Osteocyte (in vitro differentiated cells): ENCODE results near the gene CIB4. TPM values are rescaled to one million over a fixed set of nuclear protein-coding genes. Genes with fewer than 3 reads are reported as not detected.
A peak's percentile ranks its signal among the peaks of the same experiment; 100 is the strongest.

ENCODE experiments used
- DNase-seq: peaks from one replicate; pipeline ENCODE4 v3.0.0; 2021; ENCODE audit warnings: mixed read lengths; ENCODE audit not compliant: unreplicated experiment; ENCODE audit errors: extremely low spot score
- H3K27ac Mint-ChIP-seq: one replicate; pipeline ENCODE4 v1.8.0; 2021; ENCODE audit warnings: mild to moderate bottlenecking, mixed read lengths; ENCODE audit not compliant: unreplicated experiment
- H3K27me3 Mint-ChIP-seq: one replicate; pipeline ENCODE4 v1.8.0; 2021; ENCODE audit warnings: mixed read lengths; ENCODE audit not compliant: unreplicated experiment
- H3K36me3 Mint-ChIP-seq: one replicate; pipeline ENCODE4 v1.8.0; 2021; ENCODE audit warnings: mixed read lengths; ENCODE audit not compliant: unreplicated experiment
- H3K4me1 Mint-ChIP-seq: one replicate; pipeline ENCODE4 v1.8.0; 2021; ENCODE audit warnings: mixed read lengths; ENCODE audit not compliant: unreplicated experiment
- H3K4me3 Mint-ChIP-seq: one replicate; pipeline ENCODE4 v1.8.0; 2021; ENCODE audit warnings: mild to moderate bottlenecking, moderate library complexity, mixed read lengths; ENCODE audit not compliant: unreplicated experiment
- H3K9me3 Mint-ChIP-seq: one replicate; pipeline ENCODE4 v1.8.0; 2021; ENCODE audit warnings: mixed read lengths; ENCODE audit not compliant: unreplicated experiment
- total RNA-seq: library from RNA; stranded (reverse); gene quantifications from 2 replicates; pipeline ENCODE4 v1.2.1, GENCODE V29; 2021
- TF ChIP-seq, protein P1 (sequence below): fragments of 200-600 bp; sonication (generic); IDR thresholded peaks from 2 replicates; pipeline ENCODE4 v1.5.0; 2021; ENCODE audit warnings: antibody characterized with exemption, mild to moderate bottlenecking, moderate library complexity

Gene CIB4
- total RNA-seq, 1 donor from 2014 or later: not detected

- Mint-ChIP-seq H3K36me3 (no peaks in the 10 kb centered on the region), H3K9me3 (no peaks in the 10 kb centered on the region), H3K4me1 (peaks cover 37% of the 10 kb centered on the region), H3K4me3 (no peak overlapping the region), H3K27me3 (peaks cover 48% of the 10 kb centered on the region), H3K27ac (no peak overlapping the region)
- DNase-seq: peak; percentile 49
- TF ChIP-seq, protein P1, sequence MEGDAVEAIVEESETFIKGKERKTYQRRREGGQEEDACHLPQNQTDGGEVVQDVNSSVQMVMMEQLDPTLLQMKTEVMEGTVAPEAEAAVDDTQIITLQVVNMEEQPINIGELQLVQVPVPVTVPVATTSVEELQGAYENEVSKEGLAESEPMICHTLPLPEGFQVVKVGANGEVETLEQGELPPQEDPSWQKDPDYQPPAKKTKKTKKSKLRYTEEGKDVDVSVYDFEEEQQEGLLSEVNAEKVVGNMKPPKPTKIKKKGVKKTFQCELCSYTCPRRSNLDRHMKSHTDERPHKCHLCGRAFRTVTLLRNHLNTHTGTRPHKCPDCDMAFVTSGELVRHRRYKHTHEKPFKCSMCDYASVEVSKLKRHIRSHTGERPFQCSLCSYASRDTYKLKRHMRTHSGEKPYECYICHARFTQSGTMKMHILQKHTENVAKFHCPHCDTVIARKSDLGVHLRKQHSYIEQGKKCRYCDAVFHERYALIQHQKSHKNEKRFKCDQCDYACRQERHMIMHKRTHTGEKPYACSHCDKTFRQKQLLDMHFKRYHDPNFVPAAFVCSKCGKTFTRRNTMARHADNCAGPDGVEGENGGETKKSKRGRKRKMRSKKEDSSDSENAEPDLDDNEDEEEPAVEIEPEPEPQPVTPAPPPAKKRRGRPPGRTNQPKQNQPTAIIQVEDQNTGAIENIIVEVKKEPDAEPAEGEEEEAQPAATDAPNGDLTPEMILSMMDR: no peak
These were observed 30.4 kb downstream of the CIB4 start for GRCh38 chr2:26610504-26611335.

- Mint-ChIP-seq H3K27me3 (peaks cover 48% of the 10 kb centered on the region), H3K4me3 (no peak overlapping the region), H3K9me3 (no peaks in the 10 kb centered on the region), H3K36me3 (no peaks in the 10 kb centered on the region), H3K4me1 (peaks cover 35% of the 10 kb centered on the region), H3K27ac (no peak overlapping the region)
- TF ChIP-seq, protein P1: no peak
- DNase-seq: peak; percentile 59
These were observed 31.3 kb downstream of the CIB4 start for GRCh38 chr2:26609839-26610277.

DNA sequence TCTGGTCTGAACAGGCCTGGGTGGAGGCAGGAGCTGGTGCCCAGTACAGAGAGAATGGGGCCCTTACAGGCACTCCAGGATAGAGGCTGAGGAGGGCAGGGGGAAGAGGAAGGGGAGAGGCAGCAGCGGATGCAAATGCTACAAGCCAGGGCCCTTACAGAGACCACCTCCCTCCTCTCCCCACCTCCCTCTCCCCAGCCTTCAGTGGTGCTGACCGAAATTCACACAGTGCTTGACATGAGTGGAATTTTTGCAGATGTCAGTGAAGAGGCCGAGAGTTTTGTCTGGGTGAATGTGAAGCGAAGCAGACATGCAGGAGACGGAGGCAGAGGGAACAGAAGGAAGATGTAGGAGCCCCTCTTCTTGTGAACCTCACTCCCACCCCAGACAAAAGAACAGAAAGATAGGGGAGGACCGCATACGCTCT, 31.9 kb downstream of the CIB4 start:
- peak; percentile 59 for DNase-seq
- TF ChIP-seq, protein P1: no peak
- Mint-ChIP-seq H3K27me3 (peaks cover 52% of the 10 kb centered on the region), H3K36me3 (no peaks in the 10 kb centered on the region), H3K27ac (no peak overlapping the region), H3K4me3 (no peak overlapping the region), H3K4me1 (peaks cover 28% of the 10 kb centered on the region), H3K9me3 (no peaks in the 10 kb centered on the region)

- TF ChIP-seq, protein P1: no peak
- Mint-ChIP-seq H3K9me3 (no peaks in the 10 kb centered on the region), H3K27ac (no peak overlapping the region), H3K4me1 (peaks cover 22% of the 10 kb centered on the region), H3K27me3 (peaks cover 53% of the 10 kb centered on the region), H3K36me3 (no peaks in the 10 kb centered on the region), H3K4me3 (no peak overlapping the region)
- DNase-seq: peak; percentile 74
These were observed 32.6 kb downstream of the CIB4 start for GRCh38 chr2:26608557-26608956.

DNA sequence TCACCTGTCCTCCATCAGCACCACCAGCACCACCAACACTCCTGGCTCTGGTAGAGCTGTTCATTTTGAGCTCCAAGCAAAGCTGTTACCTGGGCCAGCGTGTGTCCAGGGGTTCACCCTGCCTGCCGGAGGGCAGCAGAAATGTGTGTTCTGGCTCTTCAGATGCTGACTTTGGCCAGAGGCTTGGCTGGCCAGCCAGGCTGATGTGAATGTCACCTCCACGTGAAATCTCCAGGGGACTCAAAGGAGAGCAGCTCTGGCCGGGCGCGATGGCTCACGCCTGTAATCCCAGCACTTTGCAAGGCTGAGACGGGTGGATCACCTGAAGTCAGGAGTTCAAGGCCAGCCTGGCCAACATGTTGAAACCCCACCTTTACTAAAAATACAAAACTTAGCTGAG, 33.5 kb downstream of the CIB4 start:
- peak; percentile 76 for DNase-seq
- Mint-ChIP-seq H3K4me1 (peaks cover 13% of the 10 kb centered on the region), H3K4me3 (no peak overlapping the region), H3K36me3 (no peaks in the 10 kb centered on the region), H3K9me3 (no peaks in the 10 kb centered on the region), H3K27ac (no peak overlapping the region), H3K27me3 (peaks cover 51% of the 10 kb centered on the region)
- TF ChIP-seq, protein P1: no peak
